Activated B cell treated with CpG ODN at 0.5 μM for 24 hours (primary cell): ENCODE data around the gene MRGPRX4. TPM values are rescaled to one million over a fixed set of nuclear protein-coding genes. Genes with fewer than 3 reads are reported as not detected.
"Not testable (repeated sequence)": the region's sequence is repeated elsewhere in the genome, so short reads cannot be mapped to it uniquely, and the experiment has no call there.

Experiments used
- ATAC-seq: fragments of 200-7000 bp; cut with Tn5 transposase; one replicate; pipeline ENCODE4 v1.10.0; 2021; ENCODE audit warnings: low read depth, mild to moderate bottlenecking, moderate library complexity
- CTCF ChIA-PET: fragments of 350-600 bp; sonication (Branson Sonifier 250); formaldehyde crosslinking; loops from one replicate; lab custom pipeline; 2021; ENCODE audit warnings: antibody characterized with exemption; lab: Charles Lee
- POLR2A ChIA-PET: fragments of 350-600 bp; sonication (Branson Sonifier 250); formaldehyde crosslinking; loops from one replicate; lab custom pipeline; 2021; ENCODE audit warnings: antibody characterized with exemption; lab: Charles Lee
- DNase-seq: peaks from one replicate; pipeline ENCODE4 v3.0.0; 2022
- H3K27ac Mint-ChIP-seq: one replicate; pipeline ENCODE4 v1.8.0; 2020; ENCODE audit warnings: mixed read lengths
- H3K27me3 Mint-ChIP-seq: one replicate; pipeline ENCODE4 v1.8.0; 2021; ENCODE audit warnings: mixed read lengths
- H3K36me3 Mint-ChIP-seq: one replicate; pipeline ENCODE4 v1.8.0; 2021; ENCODE audit warnings: low read depth, mixed read lengths
- H3K4me1 Mint-ChIP-seq: one replicate; pipeline ENCODE4 v1.8.0; 2021; ENCODE audit warnings: mixed read lengths
- H3K4me3 Mint-ChIP-seq: one replicate; pipeline ENCODE4 v1.8.0; 2020; ENCODE audit warnings: mild to moderate bottlenecking, mixed read lengths
- H3K9me3 Mint-ChIP-seq: one replicate; pipeline ENCODE4 v1.8.0; 2020; ENCODE audit warnings: mixed read lengths
- CTCF ChIP-seq: fragments of 200-600 bp; IDR thresholded peaks from one replicate; pipeline ENCODE4 v1.8.0; 2022; ENCODE audit warnings: antibody characterized with exemption, mild to moderate bottlenecking
- intact Hi-C: fragments of 100-400 bp; cut with micrococcal nuclease; formaldehyde crosslinking; loops from one replicate; pipeline ENCODE4 v1.15.1; 2024
- total RNA-seq: library from RNA; stranded (reverse); gene quantifications from 2 replicates; pipeline ENCODE4 v1.2.3, GENCODE V29; 2022

MRGPRX4 gene
- total RNA-seq, 1 donor from 2014 or later: not detected

GRCh38 chr11:18191376-18191775, 18.7 kb downstream of the MRGPRX4 start:
- Mint-ChIP-seq H3K4me1 (no peaks in the 10 kb centered on the region), H3K27ac (no peak overlapping the region), H3K4me3 (no peak overlapping the region), H3K9me3 (no peaks in the 10 kb centered on the region), H3K27me3 (peaks cover 11% of the 10 kb centered on the region), H3K36me3 (no peaks in the 10 kb centered on the region)
- no peak for TF ChIP-seq CTCF
- intact Hi-C loops: no loop called here
- DNase-seq (no peak), ATAC-seq (no peak)
- CTCF ChIA-PET: no interaction called here
- POLR2A ChIA-PET: interaction anchor here (0.7 kb wide), 1 partner anchor 193 kb away, joined by 6 read pairs; no protein-coding TSS in a partner anchor

- ATAC-seq: no peak
Observed at GRCh38 chr11:18193010-18193409, 20.4 kb downstream of the MRGPRX4 start.

GRCh38 chr11:18196532-18196931, 23.9 kb downstream of the MRGPRX4 start:
- H3K4me3 Mint-ChIP-seq: no peak overlapping the region
- H3K36me3 Mint-ChIP-seq: no peaks in the 10 kb centered on the region
- no peak for TF ChIP-seq CTCF
- no peak for ATAC-seq
- CTCF ChIA-PET: interaction anchor here (1.1 kb wide), 1 partner anchor 81 kb away, joined by 3 read pairs; no protein-coding TSS in a partner anchor
- no peak for DNase-seq
- H3K27me3 Mint-ChIP-seq: peaks cover 21% of the 10 kb centered on the region
- H3K4me1 Mint-ChIP-seq: no peaks in the 10 kb centered on the region
- no peak overlapping the region for H3K27ac Mint-ChIP-seq
- intact Hi-C loops: no loop called here
- POLR2A ChIA-PET: no interaction called here
- H3K9me3 Mint-ChIP-seq: peaks cover 2% of the 10 kb centered on the region

More at GRCh38 chr11:18193010-18193409, 20.4 kb downstream of the MRGPRX4 start:
- no peak for DNase-seq
- H3K4me3 Mint-ChIP-seq: no peak overlapping the region
- no peaks in the 10 kb centered on the region for H3K4me1 Mint-ChIP-seq
- H3K27ac Mint-ChIP-seq: no peak overlapping the region
- H3K9me3 Mint-ChIP-seq: peaks cover 2% of the 10 kb centered on the region
- intact Hi-C loops: no loop called here
- peaks cover 7% of the 10 kb centered on the region for H3K27me3 Mint-ChIP-seq
- no peaks in the 10 kb centered on the region for H3K36me3 Mint-ChIP-seq
- CTCF ChIA-PET: no interaction called here
- TF ChIP-seq CTCF: no peak
- POLR2A ChIA-PET: no interaction called here

GRCh38 chr11:18197738-18198137, 25.1 kb downstream of the MRGPRX4 start:
- intact Hi-C loops, DNase-seq, H3K36me3 Mint-ChIP-seq, ATAC-seq, H3K9me3 Mint-ChIP-seq, POLR2A ChIA-PET, H3K27ac Mint-ChIP-seq, H3K4me1 Mint-ChIP-seq, CTCF ChIA-PET, H3K4me3 Mint-ChIP-seq: not testable (repeated sequence)
- H3K27me3 Mint-ChIP-seq: peaks cover 21% of the 10 kb centered on the region

- intact Hi-C loops: no loop called here
- POLR2A ChIA-PET: interaction anchor here (0.5 kb wide), 1 partner anchor 39 kb away, joined by 7 read pairs; no protein-coding TSS in a partner anchor
Observed at GRCh38 chr11:18203723-18204122, 31.1 kb downstream of the MRGPRX4 start.

More at GRCh38 chr11:18203723-18204122, 31.1 kb downstream of the MRGPRX4 start:
- Mint-ChIP-seq H3K9me3 (peaks cover 4% of the 10 kb centered on the region), H3K4me1 (no peaks in the 10 kb centered on the region), H3K27ac (no peak overlapping the region), H3K27me3 (peaks cover 61% of the 10 kb centered on the region), H3K4me3 (no peak overlapping the region), H3K36me3 (no peaks in the 10 kb centered on the region)
- DNase-seq: no peak
- CTCF ChIA-PET: interaction anchor here (0.8 to 1.6 kb wide), 2 partner anchors 89 to 213 kb away, joined by 4 to 5 read pairs; no protein-coding TSS in a partner anchor
- TF ChIP-seq CTCF: no peak
- ATAC-seq: peak; percentile 42
